Subcutaneous adipose tissue (tissue), 4 donors: ENCODE results near the gene NUDT16L1. TPM values are rescaled to one million over a fixed set of nuclear protein-coding genes. Genes with fewer than 3 reads are reported as not detected.

ENCODE experiments used
- total RNA-seq, 4 donors: library from RNA; depleted of rRNA; stranded (reverse); fragments of >200 nt; gene quantifications; one replicate each; pipeline ENCODE4 v1.1.0, GENCODE V29; 2016
- TF ChIP-seq, protein P1 (sequence below): fragments of 450-650 bp; IDR thresholded peaks from one replicate; pipeline ENCODE4 v1.5.1; 2016; ENCODE audit warnings: low read depth, mild to moderate bottlenecking, control low read depth, antibody characterized with exemption, moderate library complexity

The NUDT16L1 gene
- total RNA-seq, 4 donors from 2014 or later = 11.7 to 38.8 (median 16.7) TPM

DNA sequence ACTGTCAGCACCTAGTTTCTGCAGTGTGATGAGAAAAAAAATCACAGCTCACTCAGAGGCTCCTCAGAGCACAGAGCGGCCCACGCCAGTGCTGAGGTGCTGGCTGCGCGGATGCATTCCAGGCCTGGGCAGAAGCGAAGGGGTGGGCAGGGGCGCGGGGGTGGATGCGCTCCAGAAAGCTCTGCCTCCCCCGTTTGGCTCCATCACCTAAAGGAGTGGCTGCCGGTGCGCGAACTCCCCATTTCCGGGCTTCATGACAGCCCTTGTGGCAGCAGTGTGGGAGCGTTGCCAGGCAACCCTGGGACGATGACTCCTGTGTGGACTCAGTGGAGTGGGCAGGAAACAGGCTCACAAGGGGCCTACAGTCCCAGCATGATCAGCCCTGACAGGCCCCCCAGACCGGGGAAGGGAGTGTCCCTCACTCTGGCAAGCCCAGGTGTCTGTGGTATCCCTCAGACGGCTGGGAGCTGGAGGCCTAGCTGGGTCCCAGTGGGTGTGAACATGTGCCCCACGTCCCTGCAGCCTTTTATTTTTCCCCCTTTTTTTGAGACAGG, 32.8 kb upstream of the NUDT16L1 start:
- TF ChIP-seq, protein P1, sequence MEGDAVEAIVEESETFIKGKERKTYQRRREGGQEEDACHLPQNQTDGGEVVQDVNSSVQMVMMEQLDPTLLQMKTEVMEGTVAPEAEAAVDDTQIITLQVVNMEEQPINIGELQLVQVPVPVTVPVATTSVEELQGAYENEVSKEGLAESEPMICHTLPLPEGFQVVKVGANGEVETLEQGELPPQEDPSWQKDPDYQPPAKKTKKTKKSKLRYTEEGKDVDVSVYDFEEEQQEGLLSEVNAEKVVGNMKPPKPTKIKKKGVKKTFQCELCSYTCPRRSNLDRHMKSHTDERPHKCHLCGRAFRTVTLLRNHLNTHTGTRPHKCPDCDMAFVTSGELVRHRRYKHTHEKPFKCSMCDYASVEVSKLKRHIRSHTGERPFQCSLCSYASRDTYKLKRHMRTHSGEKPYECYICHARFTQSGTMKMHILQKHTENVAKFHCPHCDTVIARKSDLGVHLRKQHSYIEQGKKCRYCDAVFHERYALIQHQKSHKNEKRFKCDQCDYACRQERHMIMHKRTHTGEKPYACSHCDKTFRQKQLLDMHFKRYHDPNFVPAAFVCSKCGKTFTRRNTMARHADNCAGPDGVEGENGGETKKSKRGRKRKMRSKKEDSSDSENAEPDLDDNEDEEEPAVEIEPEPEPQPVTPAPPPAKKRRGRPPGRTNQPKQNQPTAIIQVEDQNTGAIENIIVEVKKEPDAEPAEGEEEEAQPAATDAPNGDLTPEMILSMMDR = no peak

DNA sequence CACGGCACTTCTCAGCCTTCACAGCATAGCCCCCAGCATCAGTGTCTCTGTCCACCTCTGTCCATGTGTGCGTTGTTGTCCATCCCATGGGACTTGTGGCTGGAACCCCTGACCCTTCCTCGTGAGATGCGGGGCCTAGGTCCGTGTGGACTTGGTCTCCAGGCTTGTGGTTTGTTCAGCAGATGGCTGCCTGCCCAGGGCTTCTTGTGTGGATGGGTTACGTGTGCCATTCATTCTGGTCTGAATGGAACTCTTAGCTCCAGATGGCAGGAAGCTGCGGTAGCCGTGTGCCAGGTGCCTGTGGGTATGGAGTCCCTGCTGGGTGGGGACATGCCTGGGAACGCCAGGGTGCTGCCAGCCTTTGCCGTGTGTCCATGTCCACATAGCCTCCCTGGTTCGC, 31.7 kb upstream of the NUDT16L1 start:
- TF ChIP-seq, protein P1 = no peak

DNA sequence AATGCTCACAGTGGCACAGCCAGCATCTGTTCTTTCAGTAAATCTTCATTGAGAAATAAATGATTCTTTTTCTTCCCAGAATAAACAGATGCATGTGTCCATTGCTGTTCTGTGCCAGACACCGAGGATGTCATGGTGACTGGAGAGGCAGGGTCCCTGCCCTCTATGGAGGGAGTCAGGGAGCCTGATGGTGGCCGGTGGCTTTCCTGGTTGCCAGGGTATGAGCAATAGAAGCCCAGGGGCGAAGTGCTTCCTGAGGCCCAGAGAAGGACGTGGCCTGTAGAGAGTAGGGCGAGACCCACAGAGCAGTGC, 29.9 kb upstream of the NUDT16L1 start:
- TF ChIP-seq, protein P1 = no peak

DNA sequence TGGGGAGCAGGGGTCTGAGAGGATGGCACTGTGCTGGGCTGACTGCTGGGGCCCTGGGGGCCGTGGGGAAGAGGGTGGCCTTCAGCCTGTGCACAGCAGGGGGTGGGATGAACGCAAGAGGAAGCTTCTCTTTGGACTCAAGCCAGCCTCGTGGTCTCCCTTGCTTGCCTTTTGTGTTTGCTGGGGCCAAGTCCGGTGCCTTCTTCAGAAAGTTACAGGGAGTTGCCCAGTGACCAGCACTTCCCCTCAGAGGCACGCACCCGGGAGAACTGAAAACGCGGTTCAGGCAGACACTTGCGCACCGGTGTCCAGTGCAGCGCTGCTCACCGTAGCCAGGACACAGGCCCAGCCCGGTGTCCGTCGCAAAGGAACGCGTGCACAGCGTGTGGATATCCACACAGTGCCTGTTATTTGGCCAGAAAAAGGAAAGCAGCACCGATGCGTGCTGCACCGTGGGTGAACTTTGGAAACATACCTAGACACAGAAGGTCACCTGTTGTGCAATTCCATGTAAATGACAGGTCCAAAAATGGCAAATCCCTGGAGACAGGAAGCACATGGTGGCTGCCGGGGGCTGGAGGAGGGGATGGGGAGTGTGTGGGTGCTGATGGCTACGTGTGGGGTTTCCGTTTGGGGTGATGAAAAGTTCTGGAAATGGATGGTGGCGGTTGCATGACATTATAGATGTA, 29.4 kb upstream of the NUDT16L1 start:
- TF ChIP-seq, protein P1 = no peak

DNA sequence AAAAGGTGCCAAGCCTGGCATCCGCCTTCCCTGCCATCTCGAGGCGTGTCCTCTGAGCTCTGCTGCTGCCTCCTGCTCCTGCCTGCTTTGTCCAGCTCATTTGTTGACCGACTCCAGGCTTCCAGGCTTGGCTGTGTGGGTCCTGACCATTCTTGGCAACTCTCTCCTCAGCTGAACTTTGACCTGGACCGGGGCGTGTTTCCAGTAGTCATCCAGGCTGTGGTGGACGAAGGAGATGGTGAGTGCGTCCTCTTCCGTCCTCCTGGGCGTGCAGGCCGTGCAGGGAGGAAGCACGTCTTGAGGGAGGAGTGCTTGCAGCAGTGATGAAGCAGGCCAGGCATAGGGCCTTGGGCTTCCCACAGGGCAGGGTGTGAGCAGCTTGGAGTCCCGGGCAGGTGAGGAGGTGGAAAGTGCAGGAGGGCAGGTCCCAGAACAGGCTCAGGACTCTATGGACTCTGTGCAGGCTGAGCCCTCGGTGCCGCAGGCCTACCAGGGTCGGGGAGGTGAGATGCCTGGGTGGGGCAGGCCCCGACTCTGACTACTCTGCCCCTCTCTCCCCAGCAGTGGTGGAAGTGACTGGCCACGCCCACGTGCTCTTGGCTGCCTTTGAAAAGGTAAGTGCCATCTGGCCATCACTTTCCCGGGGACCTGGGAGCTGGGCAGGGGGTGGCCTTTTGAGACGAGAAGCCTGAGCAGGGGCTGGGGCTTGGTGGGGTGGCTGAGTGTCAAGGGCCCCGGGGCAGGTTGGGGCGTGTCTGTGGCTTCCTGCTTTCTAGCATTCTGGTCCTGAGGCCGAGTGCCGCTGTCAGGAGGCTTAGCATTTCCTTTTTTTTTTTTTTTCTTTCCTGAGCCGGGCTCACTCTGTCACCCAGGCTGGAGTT, 28.6 kb upstream of the NUDT16L1 start:
- TF ChIP-seq, protein P1 = no peak

DNA sequence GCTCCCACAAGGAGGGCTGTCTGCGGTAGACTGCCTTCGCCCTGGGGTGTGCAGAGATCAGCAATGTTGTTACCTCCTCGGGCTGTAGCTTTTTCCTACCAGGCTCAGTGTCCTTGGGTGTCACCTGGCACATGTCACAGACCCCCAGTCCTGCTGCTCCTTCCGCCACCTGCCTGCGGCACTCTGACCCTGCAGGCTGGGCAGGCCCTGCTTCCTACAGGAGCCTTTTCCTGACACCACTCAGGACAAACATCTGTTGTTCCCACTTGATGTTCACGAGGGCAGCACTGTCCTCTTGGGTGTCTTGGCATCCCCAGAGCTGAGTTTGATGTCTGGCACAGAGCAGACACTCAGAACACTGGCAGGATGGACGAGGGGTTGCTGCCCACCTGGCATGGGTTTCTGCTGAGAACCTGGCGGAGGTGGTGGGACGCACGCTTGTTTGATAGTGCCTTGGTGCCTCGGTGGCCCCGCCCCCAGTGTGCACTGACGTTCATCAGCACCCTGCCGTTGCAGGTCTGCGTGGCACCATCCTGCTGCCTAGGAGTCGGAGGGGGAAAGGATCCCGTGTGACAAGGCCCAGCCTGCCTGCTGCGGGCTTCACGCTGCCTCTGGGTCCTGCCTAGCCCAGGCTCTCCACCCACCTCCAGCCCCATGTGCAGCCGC, 26.7 kb upstream of the NUDT16L1 start:
- TF ChIP-seq, protein P1 = no peak
